GM12878 (cell line): Measurements from ENCODE around the gene FRYL. TPM values are rescaled to one million over a fixed set of nuclear protein-coding genes. Genes with fewer than 3 reads are reported as not detected.

Source experiments
- BRCA1 ChIP-seq: IDR thresholded peaks from 2 replicates; pipeline ENCODE4 v1.6.1; 2011; ENCODE audit warnings: low read depth, low read length, improper control_type of control experiment
- CEBPB ChIP-seq, 2 experiments: fragments of 150-350 bp in 1 of 2; IDR thresholded peaks; 2 replicates each; pipeline ENCODE4 v1.6.1; 2012 to 2014; ENCODE audit warnings: low read depth in 2 of 2, low read length in 2 of 2, borderline replicate concordance in 1 of 2, inconsistent platforms in 1 of 2
- IRF4 ChIP-seq: IDR thresholded peaks from 2 replicates; pipeline ENCODE4 v1.6.1; 2011; ENCODE audit warnings: low read depth, low read length
- KLF5 ChIP-seq: fragments of 450-650 bp; IDR thresholded peaks from 2 replicates; pipeline ENCODE4 v1.6.1; 2014; ENCODE audit warnings: mild to moderate bottlenecking; ENCODE audit not compliant: partially characterized antibody
- NKRF ChIP-seq: fragments of 450-650 bp; conservative IDR thresholded peaks from 2 replicates; pipeline ENCODE4 v1.6.1; 2017; ENCODE audit warnings: mild to moderate bottlenecking, moderate library complexity
- NR2F1 ChIP-seq: fragments of 450-650 bp; conservative IDR thresholded peaks from 2 replicates; pipeline ENCODE4 v1.6.1; 2017; ENCODE audit warnings: mild to moderate bottlenecking
- PAX5 ChIP-seq: IDR thresholded peaks from 2 replicates; pipeline ENCODE4 v1.6.1; 2011; ENCODE audit warnings: low read depth, low read length, borderline replicate concordance
- SIN3A ChIP-seq: IDR thresholded peaks from 2 replicates; pipeline ENCODE4 v1.6.1; 2012; ENCODE audit warnings: low read depth, low read length, improper control_type of control experiment
- SREBF2 ChIP-seq: IDR thresholded peaks from 2 replicates; pipeline ENCODE4 v1.6.1; 2012; ENCODE audit warnings: mild to moderate bottlenecking, low read length
- ZBTB33 ChIP-seq: fragments of 450-650 bp; IDR thresholded peaks from 2 replicates; pipeline ENCODE4 v1.6.1; 2017; ENCODE audit warnings: mild to moderate bottlenecking
- ZZZ3 ChIP-seq: IDR thresholded peaks from 2 replicates; pipeline ENCODE4 v1.6.1; 2011; ENCODE audit warnings: low read depth; ENCODE audit not compliant: control insufficient read depth, insufficient read length
- polyA plus RNA-seq, 11 experiments: library from polyadenylated mRNA; depleted of rRNA in 4 of 11; unstranded in 6 of 11; stranded (reverse) in 5 of 11; fragments of >200 nt; fragmentation: Nextera tagmentation in 4 of 11; fragmentation: Illumina TruSeq in 1 of 11; extraction: Ambion mirVana in 4 of 11; extraction: Trizol in 1 of 11; gene quantifications; 1 replicate in 1 of 11; 2 replicates in 10 of 11; pipeline versions ENCODE4 v1.2.1 to v1.2.3, GENCODE V29; 2011 to 2016; ENCODE audit warnings: inconsistent platforms in 2 of 11, missing spikeins in 2 of 11, low read depth in 1 of 11
- total RNA-seq, 4 experiments: library from RNA; depleted of rRNA in 3 of 4; stranded (reverse); fragments of >200 nt in 3 of 4; fragmentation: Illumina TruSeq in 1 of 4; extraction: Trizol in 1 of 4; gene quantifications; 2 replicates each; pipeline versions ENCODE4 v1.2.1 to v1.2.3, GENCODE V29; 2013 to 2021
- TF ChIP-seq, protein P1 (sequence below): fragments of 450-650 bp; formaldehyde crosslinking; IDR thresholded peaks from 2 replicates; pipeline ENCODE4 v1.4.0; 2020; ENCODE audit warnings: mild to moderate bottlenecking, moderate library complexity

FRYL gene
- total and polyA plus RNA-seq, 10 of the 15 experiments (the other 5 are each of a cell fraction or from before 2014, with no cell fraction given), result 10.3 to 50.6 (median 28.7) TPM

DNA sequence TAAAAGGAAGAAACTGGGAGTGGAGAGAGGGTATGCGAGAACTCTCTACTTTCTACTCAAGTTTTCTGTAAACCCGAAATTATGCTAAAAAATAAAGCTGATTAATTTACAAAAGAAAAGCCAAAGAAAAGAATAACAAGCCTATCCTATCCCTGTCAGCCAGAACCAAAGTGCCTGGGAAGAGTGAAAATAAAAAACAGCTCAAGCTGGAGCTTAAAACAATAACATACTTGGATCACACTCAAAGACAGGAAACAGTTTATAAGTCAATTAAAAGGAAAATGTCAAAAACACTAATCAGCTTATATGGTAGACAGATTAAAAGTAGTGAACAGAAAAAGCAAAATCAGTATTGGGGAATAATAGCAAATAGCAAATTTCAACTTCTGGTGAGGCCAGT lies 139.4 kb downstream of the FRYL start (continued):
- TF ChIP-seq NKRF, result no peak
- TF ChIP-seq BRCA1, result no peak
- no peak for TF ChIP-seq ZZZ3
- TF ChIP-seq ZBTB33, result no peak
- TF ChIP-seq SIN3A, result no peak
- no peak for TF ChIP-seq IRF4
- no peak for TF ChIP-seq CEBPB (IDR thresholded peaks at IDR 0.05; ENCODE audit: borderline replicate concordance in 1 of 2, low read depth in 2 of 2, low read length in 2 of 2)
- no peak for TF ChIP-seq NR2F1
- no peak for TF ChIP-seq SREBF2
- TF ChIP-seq, protein P1, sequence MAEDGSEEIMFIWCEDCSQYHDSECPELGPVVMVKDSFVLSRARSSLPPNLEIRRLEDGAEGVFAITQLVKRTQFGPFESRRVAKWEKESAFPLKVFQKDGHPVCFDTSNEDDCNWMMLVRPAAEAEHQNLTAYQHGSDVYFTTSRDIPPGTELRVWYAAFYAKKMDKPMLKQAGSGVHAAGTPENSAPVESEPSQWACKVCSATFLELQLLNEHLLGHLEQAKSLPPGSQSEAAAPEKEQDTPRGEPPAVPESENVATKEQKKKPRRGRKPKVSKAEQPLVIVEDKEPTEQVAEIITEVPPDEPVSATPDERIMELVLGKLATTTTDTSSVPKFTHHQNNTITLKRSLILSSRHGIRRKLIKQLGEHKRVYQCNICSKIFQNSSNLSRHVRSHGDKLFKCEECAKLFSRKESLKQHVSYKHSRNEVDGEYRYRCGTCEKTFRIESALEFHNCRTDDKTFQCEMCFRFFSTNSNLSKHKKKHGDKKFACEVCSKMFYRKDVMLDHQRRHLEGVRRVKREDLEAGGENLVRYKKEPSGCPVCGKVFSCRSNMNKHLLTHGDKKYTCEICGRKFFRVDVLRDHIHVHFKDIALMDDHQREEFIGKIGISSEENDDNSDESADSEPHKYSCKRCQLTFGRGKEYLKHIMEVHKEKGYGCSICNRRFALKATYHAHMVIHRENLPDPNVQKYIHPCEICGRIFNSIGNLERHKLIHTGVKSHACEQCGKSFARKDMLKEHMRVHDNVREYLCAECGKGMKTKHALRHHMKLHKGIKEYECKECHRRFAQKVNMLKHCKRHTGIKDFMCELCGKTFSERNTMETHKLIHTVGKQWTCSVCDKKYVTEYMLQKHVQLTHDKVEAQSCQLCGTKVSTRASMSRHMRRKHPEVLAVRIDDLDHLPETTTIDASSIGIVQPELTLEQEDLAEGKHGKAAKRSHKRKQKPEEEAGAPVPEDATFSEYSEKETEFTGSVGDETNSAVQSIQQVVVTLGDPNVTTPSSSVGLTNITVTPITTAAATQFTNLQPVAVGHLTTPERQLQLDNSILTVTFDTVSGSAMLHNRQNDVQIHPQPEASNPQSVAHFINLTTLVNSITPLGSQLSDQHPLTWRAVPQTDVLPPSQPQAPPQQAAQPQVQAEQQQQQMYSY, result no peak
- no peak for TF ChIP-seq KLF5
- TF ChIP-seq PAX5, result no peak
- TF ChIP-seq, all 136 proteins: peak for 0
